Fibroblast of lung (primary cell): Measurements from ENCODE around the gene SMARCAL1.

Experiments
- EZH2 ChIP-seq: IDR thresholded peaks from 2 replicates; pipeline ENCODE4 v1.5.1; 2012; ENCODE audit warnings: low read length, control low read depth, mild to moderate bottlenecking; ENCODE audit errors: missing control alignments
- TF ChIP-seq, protein P1 (sequence below), 2 donors: IDR thresholded peaks in 1 of 2; conservative IDR thresholded peaks in 1 of 2; 1 replicate in 1 of 2; 2 replicates in 1 of 2; pipeline ENCODE4 v1.5.1; 2011 to 2012; ENCODE audit warnings: low read length in 2 of 2, control low read depth in 1 of 2, inconsistent platforms in 1 of 2, low read depth in 1 of 2, mild to moderate bottlenecking in 1 of 2

DNA sequence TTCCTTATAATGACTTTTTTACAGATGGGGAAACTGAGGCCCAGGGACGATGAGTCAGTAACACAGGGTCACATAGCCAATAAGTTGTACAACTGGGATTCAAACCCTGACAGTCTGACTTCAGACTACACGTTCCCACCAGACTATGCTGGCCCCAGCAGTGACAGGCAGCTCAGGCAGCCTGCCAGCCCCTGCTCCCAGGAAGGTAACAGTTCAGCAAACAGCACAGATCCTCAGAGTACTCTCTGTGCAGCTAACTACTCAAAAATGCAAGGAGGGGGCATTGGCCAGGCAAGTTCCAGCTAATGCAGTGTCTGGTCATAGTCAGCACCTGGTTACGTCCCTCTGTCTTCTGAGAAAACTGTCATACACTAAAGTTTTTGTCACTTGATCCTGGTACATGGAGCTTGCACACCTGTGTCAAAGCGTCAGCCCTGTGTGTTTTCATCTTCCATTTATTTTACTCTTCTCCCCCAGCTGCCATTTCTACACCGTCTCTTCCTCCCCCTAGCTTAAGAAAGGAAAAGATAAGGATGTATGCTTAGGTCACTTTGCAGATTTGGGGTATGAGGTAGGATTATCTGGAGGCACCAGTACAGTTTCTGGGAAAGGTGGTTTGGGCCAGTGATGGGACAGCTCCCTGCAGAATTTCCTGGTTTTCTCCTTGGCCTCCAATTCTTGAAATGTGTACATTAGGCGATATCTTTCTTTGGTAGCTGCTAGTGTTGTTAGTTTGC lies 4.5 kb downstream of the SMARCAL1 start:
- TF ChIP-seq, protein P1, sequence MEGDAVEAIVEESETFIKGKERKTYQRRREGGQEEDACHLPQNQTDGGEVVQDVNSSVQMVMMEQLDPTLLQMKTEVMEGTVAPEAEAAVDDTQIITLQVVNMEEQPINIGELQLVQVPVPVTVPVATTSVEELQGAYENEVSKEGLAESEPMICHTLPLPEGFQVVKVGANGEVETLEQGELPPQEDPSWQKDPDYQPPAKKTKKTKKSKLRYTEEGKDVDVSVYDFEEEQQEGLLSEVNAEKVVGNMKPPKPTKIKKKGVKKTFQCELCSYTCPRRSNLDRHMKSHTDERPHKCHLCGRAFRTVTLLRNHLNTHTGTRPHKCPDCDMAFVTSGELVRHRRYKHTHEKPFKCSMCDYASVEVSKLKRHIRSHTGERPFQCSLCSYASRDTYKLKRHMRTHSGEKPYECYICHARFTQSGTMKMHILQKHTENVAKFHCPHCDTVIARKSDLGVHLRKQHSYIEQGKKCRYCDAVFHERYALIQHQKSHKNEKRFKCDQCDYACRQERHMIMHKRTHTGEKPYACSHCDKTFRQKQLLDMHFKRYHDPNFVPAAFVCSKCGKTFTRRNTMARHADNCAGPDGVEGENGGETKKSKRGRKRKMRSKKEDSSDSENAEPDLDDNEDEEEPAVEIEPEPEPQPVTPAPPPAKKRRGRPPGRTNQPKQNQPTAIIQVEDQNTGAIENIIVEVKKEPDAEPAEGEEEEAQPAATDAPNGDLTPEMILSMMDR (conservative IDR thresholded peaks at IDR 0.05 in 1 of 2, IDR thresholded peaks at IDR 0.05 in 1 of 2; ENCODE audit: low read depth in 1 of 2, low read length in 2 of 2), result no peak
- TF ChIP-seq EZH2, result no peak
